GM12864 (cell line): ENCODE measurements around the gene PSIP1.

Experiments
- DNase-seq: peaks from one replicate; pipeline ENCODE4 v3.0.0-alpha.2; 2011; ENCODE audit warnings: low read depth
- H3K4me3 ChIP-seq: 2 replicates; pipeline ENCODE4 v1.5.1; 2011; ENCODE audit warnings: mild to moderate bottlenecking, low read depth, low read length, control low read depth
- CTCF ChIP-seq: IDR thresholded peaks from 2 replicates; pipeline ENCODE4 v1.5.1; 2011; ENCODE audit warnings: low read depth, mild to moderate bottlenecking, moderate library complexity, low read length, control low read depth, inconsistent platforms; ENCODE audit errors: missing control alignments

PSIP1 gene

DNA sequence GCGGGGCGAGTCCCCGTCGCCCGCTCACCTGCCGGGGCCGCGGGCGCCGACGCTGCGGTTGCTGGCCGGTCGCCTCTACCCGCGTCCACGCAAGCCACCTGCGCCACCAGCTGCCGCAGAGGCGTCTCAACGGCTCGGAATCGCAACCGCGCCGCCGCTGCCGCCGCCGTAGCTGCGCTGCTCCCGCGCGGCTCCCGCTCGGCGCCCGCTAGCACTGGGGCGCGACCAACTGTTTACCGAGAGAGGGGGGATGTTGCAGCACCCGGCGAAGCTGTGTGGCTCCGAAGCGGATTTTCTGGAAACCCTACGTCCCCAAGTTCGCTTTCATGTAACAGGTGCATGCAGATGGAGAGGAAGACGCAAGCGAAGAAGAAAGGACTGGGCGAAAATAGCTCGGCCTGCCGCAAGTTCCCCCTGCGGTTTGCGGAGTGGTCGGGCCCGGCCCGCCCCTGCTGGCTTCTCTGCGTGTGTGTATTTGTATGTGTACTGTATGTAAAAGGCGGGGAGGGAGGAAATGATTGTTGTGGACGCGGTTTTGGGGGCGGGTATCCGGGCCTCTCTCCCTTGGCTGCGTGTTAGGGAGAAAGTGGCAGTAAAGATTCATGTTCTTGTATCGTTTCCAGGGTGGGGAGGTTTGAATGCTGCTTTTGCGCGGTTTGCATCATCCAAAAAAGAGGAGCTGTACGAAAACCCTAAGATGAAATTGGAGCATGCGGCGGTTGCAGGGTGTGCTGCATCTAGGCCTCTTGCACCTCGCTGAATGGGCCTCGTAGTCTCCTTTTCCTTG is at the start of gene PSIP1:
Gene PSIP1 (minus strand): TSS at position 182 of the 787 bp plus-strand sequence. CDS start 782 bp downstream, outside the sequence.
- peak; percentile 84 for DNase-seq
- H3K4me3 ChIP-seq = peak within 1 kb of the TSS; percentile 97
- TF ChIP-seq CTCF = no peak

DNA sequence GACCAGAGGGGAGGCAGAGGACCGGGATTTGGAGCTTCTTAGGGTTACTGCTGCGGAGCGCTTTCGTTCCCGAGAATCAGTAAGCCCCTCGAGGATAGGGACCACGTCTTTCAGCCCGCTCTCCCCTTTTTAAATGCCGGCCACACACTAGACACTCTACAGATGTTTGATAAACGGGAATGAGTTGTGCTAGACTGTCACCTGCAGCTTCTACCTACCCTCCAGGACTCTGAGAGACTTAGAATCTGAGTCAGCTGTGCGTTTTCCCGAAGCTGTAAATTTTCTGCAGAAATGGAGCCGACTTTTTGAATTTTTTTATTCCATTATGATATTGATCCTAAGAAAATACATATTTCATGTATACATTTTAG is 42.7 kb upstream of the PSIP1 start:
- no peak for TF ChIP-seq CTCF
- no peak for DNase-seq

GRCh38 chr9:15552636-15553527 is 42.1 kb upstream of the PSIP1 start, which contains the start of gene CCDC171:
TSS of gene CCDC171 (plus strand) at chr9:15553043. CDS start at chr9:15564089, 11,046 bp downstream.
- peak within 1 kb of the TSS; percentile 90 for H3K4me3 ChIP-seq
- TF ChIP-seq CTCF = peak; percentile 3
- peak; percentile 73 for DNase-seq

More for the DNA sequence above, 42.7 kb upstream of the PSIP1 start:
- H3K4me3 ChIP-seq = peak overlapping the region; percentile 90

DNA sequence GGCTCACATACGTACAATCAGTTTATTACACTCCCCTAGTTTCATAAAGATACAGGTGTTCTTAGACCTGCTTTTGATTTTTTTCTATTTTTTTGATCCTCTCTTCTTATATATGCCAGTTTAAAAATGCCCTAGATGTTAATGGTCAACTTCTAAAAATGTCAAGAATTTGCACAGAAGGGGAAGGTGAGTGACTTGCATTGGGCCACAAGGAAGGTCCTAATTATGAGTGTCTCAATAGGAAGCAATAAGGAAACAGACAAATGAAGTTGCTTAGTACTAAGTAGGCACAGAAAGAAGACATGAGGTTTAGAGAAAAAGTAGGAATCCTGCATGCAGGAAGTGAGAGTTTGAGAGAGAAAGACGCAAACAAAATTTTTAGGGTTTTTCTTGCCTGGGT is 38.8 kb upstream of the PSIP1 start:
- no peak for DNase-seq
- TF ChIP-seq CTCF = no peak
- no peak overlapping the region for H3K4me3 ChIP-seq

- no peak for DNase-seq
- no peak overlapping the region for H3K4me3 ChIP-seq
- TF ChIP-seq CTCF = no peak
Measured at GRCh38 chr9:15543047-15543813, 32.5 kb upstream of the PSIP1 start.

DNA sequence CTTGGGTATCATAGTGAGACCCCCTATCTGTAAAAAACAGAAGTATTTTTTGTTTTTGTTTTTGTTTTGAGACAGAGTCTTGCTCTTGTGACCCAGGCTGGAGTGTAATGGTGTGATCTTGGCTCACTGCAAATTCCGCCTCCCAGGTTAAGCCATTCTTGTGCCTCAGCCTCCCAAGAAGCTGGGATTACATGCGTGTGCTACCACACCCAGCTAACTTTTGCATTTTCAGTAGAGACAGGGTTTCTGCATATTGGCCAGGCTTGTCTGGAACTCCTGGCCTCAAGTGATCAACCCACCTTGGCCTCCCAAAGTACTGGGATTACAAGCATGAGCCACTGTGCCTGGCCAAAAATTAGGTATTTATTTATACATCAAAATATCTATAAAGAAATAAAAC is 31.9 kb upstream of the PSIP1 start:
- H3K4me3 ChIP-seq = no peak overlapping the region
- no peak for DNase-seq
- TF ChIP-seq CTCF = no peak
